OCI-LY1 (cell line): ENCODE measurements around the gene TREML1.

ENCODE experiments used
- H2AFZ ChIP-seq: fragments of 200-600 bp; sonication (generic), shearing (Covaris generic); 2 replicates; pipeline ENCODE4 v1.6.0; 2014; ENCODE audit warnings: antibody characterized with exemption, mild to moderate bottlenecking, low read length
- H3F3A ChIP-seq: fragments of 200-600 bp; sonication (generic), shearing (Covaris generic); 2 replicates; pipeline ENCODE4 v1.6.0; 2014; ENCODE audit warnings: mild to moderate bottlenecking, antibody characterized with exemption, low read length, moderate library complexity; ENCODE audit not compliant: insufficient read depth
- H3K27ac ChIP-seq: fragments of 200-600 bp; sonication (generic); 2 replicates; pipeline ENCODE4 v1.5.1; 2014; ENCODE audit warnings: low read length, mixed run types, mild to moderate bottlenecking, low read depth; ENCODE audit not compliant: poor library complexity, severe bottlenecking
- H3K27me3 ChIP-seq: fragments of 200-600 bp; sonication (generic); 2 replicates; pipeline ENCODE4 v1.6.0; 2014; ENCODE audit warnings: antibody characterized with exemption, mild to moderate bottlenecking, low read length, moderate library complexity; ENCODE audit not compliant: insufficient read depth
- H3K36me3 ChIP-seq: fragments of 200-600 bp; sonication (generic); 2 replicates; pipeline ENCODE4 v1.6.1; 2014; ENCODE audit warnings: mild to moderate bottlenecking, antibody characterized with exemption, low read length, moderate library complexity, mixed read lengths; ENCODE audit not compliant: insufficient read depth
- H3K4me1 ChIP-seq: fragments of 200-600 bp; sonication (generic); 2 replicates; pipeline ENCODE4 v1.5.1; 2014; ENCODE audit warnings: mild to moderate bottlenecking, low read length, moderate library complexity; ENCODE audit not compliant: insufficient read depth, severe bottlenecking
- H3K4me2 ChIP-seq: fragments of 200-600 bp; sonication (generic), shearing (Covaris generic); 2 replicates; pipeline ENCODE4 v1.6.1; 2014; ENCODE audit warnings: low read length
- H3K4me3 ChIP-seq: fragments of 200-600 bp; sonication (generic); 2 replicates; pipeline ENCODE4 v1.5.1; 2014; ENCODE audit warnings: low read length, low read depth, mild to moderate bottlenecking, mixed read lengths; ENCODE audit not compliant: poor library complexity, severe bottlenecking
- H3K79me2 ChIP-seq: fragments of 200-600 bp; shearing (Covaris generic); 2 replicates; pipeline ENCODE4 v1.6.1; 2016; ENCODE audit warnings: mixed run types, low read length, mixed read lengths; ENCODE audit not compliant: insufficient read depth
- H3K9ac ChIP-seq: fragments of 200-600 bp; sonication (generic), shearing (Covaris generic); 2 replicates; pipeline ENCODE4 v1.6.1; 2014; ENCODE audit warnings: mild to moderate bottlenecking, low read length, mixed read lengths
- H3K9me2 ChIP-seq: fragments of 200-600 bp; sonication (generic), shearing (Covaris generic); 2 replicates; pipeline ENCODE4 v1.6.1; 2014; ENCODE audit warnings: low read depth, mild to moderate bottlenecking, low read length, mixed read lengths
- H3K9me3 ChIP-seq: fragments of 200-600 bp; shearing (Covaris generic); 2 replicates; pipeline ENCODE4 v1.6.1; 2014; ENCODE audit warnings: low read length, mixed read lengths
- H4K20me1 ChIP-seq: fragments of 200-600 bp; sonication (generic), shearing (Covaris generic); 2 replicates; pipeline ENCODE4 v1.6.0; 2016; ENCODE audit warnings: mild to moderate bottlenecking, low read length; ENCODE audit not compliant: insufficient read depth
- CTCF ChIP-seq: fragments of 200-600 bp; sonication (generic), shearing (Covaris generic); IDR thresholded peaks from 2 replicates; pipeline ENCODE4 v1.5.1; 2017; ENCODE audit warnings: mild to moderate bottlenecking, antibody characterized with exemption, low read length, moderate library complexity, mixed read lengths
- EZH2 ChIP-seq: fragments of 200-600 bp; sonication (generic), shearing (Covaris generic); IDR thresholded peaks from 2 replicates; pipeline ENCODE4 v1.8.0; 2017; ENCODE audit warnings: borderline replicate concordance, mixed run types, mild to moderate bottlenecking, antibody characterized with exemption, low read length, moderate library complexity, mixed read lengths

Gene TREML1

GRCh38 chr6:41177695-41178094 lies 23.5 kb upstream of the TREML1 start:
- Histone ChIP-seq H2AFZ (no peak overlapping the region), H3K27me3 (0 out of 2 replicates have a peak, but pooled peaks cover 3% of the 10 kb centered on the region), H3K36me3 (no peaks in the 10 kb centered on the region), H4K20me1 (no peaks in the 10 kb centered on the region), H3K9me3 (no peaks in the 10 kb centered on the region), H3K4me3 (no peak overlapping the region), H3K27ac (no peak overlapping the region), H3K4me2 (no peak overlapping the region), H3K79me2 (no peaks in the 10 kb centered on the region), H3K4me1 (peaks cover 6% of the 10 kb centered on the region), H3F3A (no peaks in the 10 kb centered on the region), H3K9ac (no peak overlapping the region), H3K9me2 (no peaks in the 10 kb centered on the region)
- TF ChIP-seq EZH2 (no peak), CTCF (no peak)

GRCh38 chr6:41177287-41177686 lies 23.1 kb upstream of the TREML1 start:
- no peak overlapping the region for H2AFZ ChIP-seq
- H3K79me2 ChIP-seq = no peaks in the 10 kb centered on the region
- H3K36me3 ChIP-seq = no peaks in the 10 kb centered on the region

GRCh38 chr6:41176189-41176588 lies 22.0 kb upstream of the TREML1 start:
- H3K9me2 ChIP-seq = no peaks in the 10 kb centered on the region

More at GRCh38 chr6:41177287-41177686, 23.1 kb upstream of the TREML1 start:
- TF ChIP-seq EZH2 (no peak), CTCF (no peak)
- Histone ChIP-seq H3K4me1 (peaks cover 2% of the 10 kb centered on the region), H3F3A (no peaks in the 10 kb centered on the region), H3K9ac (no peak overlapping the region), H3K9me2 (no peaks in the 10 kb centered on the region), H3K4me2 (no peak overlapping the region), H4K20me1 (no peaks in the 10 kb centered on the region), H3K27me3 (0 out of 2 replicates have a peak, but pooled peaks cover 3% of the 10 kb centered on the region), H3K27ac (no peak overlapping the region), H3K9me3 (no peaks in the 10 kb centered on the region), H3K4me3 (no peak overlapping the region)

More at GRCh38 chr6:41176189-41176588, 22.0 kb upstream of the TREML1 start:
- Histone ChIP-seq H3F3A (no peaks in the 10 kb centered on the region), H3K36me3 (no peaks in the 10 kb centered on the region), H4K20me1 (no peaks in the 10 kb centered on the region), H3K27ac (no peak overlapping the region), H2AFZ (no peak overlapping the region), H3K79me2 (no peaks in the 10 kb centered on the region), H3K4me1 (no peaks in the 10 kb centered on the region), H3K9ac (no peak overlapping the region), H3K4me2 (no peak overlapping the region), H3K27me3 (0 out of 2 replicates have a peak, but pooled peaks cover 3% of the 10 kb centered on the region), H3K9me3 (no peaks in the 10 kb centered on the region), H3K4me3 (no peak overlapping the region)
- TF ChIP-seq EZH2 = no peak
- no peak for TF ChIP-seq CTCF
